Endothelial cell of umbilical vein (primary cell): ENCODE measurements around the gene CCDC138. TPM values are rescaled to one million over a fixed set of nuclear protein-coding genes. Genes with fewer than 3 reads are reported as not detected.

Experiments used
- BruUV-seq: library from RNA; stranded (reverse); fragments of 400-500 nt; replicated peaks from 2 replicates; lab custom pipeline; 2021; lab: Mats Ljungman, UMichigan
- CTCF ChIA-PET: fragments of 300-600, 350-600 bp; sonication (Branson Sonifier 250); formaldehyde crosslinking; loops from one replicate; lab custom pipeline; 2021; ENCODE audit warnings: antibody characterized with exemption, inconsistent platforms; lab: Charles Lee
- POLR2A ChIA-PET: fragments of 300-600, 350-600 bp; sonication (Branson Sonifier 250); formaldehyde crosslinking; loops from one replicate; lab custom pipeline; 2021; ENCODE audit warnings: antibody characterized with exemption, inconsistent platforms; lab: Charles Lee
- DNase-seq: peaks from one replicate; pipeline ENCODE4 v3.0.0-alpha.2; 2011; ENCODE audit warnings: low read depth, low spot score
- FAIRE-seq: peaks from 2 replicates; lab custom pipeline; 2011; peaks lifted over from hg19 to GRCh38; lab: Jason Lieb, UNC
- H2AFZ ChIP-seq: 2 replicates; pipeline ENCODE4 v1.6.0; 2012; ENCODE audit warnings: low read depth, low read length, control low read depth, inconsistent platforms
- H3K27ac ChIP-seq: 2 replicates; pipeline ENCODE4 v1.5.1; 2011; ENCODE audit warnings: low read depth, mild to moderate bottlenecking, control low read depth, low read length, moderate library complexity; ENCODE audit not compliant: insufficient read depth
- H3K27me3 ChIP-seq, 2 experiments: 2 replicates each; pipeline versions ENCODE4 v1.6.0 to v1.6.1; 2011; ENCODE audit warnings: low read length in 2 of 2, mixed read lengths in 1 of 2; ENCODE audit not compliant: control insufficient read depth in 2 of 2, insufficient read depth in 2 of 2
- H3K36me3 ChIP-seq, 2 experiments: 2 replicates in 1 of 2; 3 replicates in 1 of 2; pipeline ENCODE4 v1.5.1; 2011; ENCODE audit warnings: low read length in 2 of 2, mild to moderate bottlenecking in 1 of 2, moderate library complexity in 1 of 2; ENCODE audit not compliant: control insufficient read depth in 2 of 2, insufficient read depth in 2 of 2; ENCODE audit errors: extremely low read depth in 1 of 2
- H3K4me1 ChIP-seq: 3 replicates; pipeline ENCODE4 v1.5.1; 2011; ENCODE audit warnings: mild to moderate bottlenecking, low read length; ENCODE audit not compliant: control insufficient read depth, insufficient read depth; ENCODE audit errors: extremely low read depth
- H3K4me2 ChIP-seq: 2 replicates; pipeline ENCODE4 v1.6.1; 2011; ENCODE audit warnings: low read length, control low read depth, mixed read lengths; ENCODE audit not compliant: insufficient read depth
- H3K4me3 ChIP-seq, 3 experiments: fragments of 200-600 bp in 1 of 3; sonication (generic), shearing (Covaris generic) in 1 of 3; replicated peaks in 1 of 3; 2 replicates each; pipeline ENCODE4 v1.5.1; 2011 to 2016; ENCODE audit warnings: control low read depth in 3 of 3, low read length in 3 of 3, mild to moderate bottlenecking in 2 of 3, inconsistent platforms in 1 of 3, low read depth in 1 of 3, moderate library complexity in 1 of 3; ENCODE audit not compliant: insufficient read depth in 1 of 3
- H3K79me2 ChIP-seq: 2 replicates; pipeline ENCODE4 v1.6.0; 2012; ENCODE audit warnings: low read length, inconsistent platforms; ENCODE audit not compliant: control insufficient read depth, insufficient read depth
- H3K9ac ChIP-seq: replicated peaks from 2 replicates; pipeline ENCODE3; 2011; ENCODE audit warnings: low read length, control low read depth; ENCODE audit not compliant: insufficient read depth; ENCODE audit errors: extremely low read depth
- H3K9me1 ChIP-seq: replicated peaks from 3 replicates; pipeline ENCODE4 v1.6.0; 2011; ENCODE audit warnings: mild to moderate bottlenecking, low read length; ENCODE audit not compliant: control insufficient read depth, insufficient read depth; ENCODE audit errors: extremely low read depth
- H3K9me3 ChIP-seq: replicated peaks from 2 replicates; pipeline ENCODE4 v1.5.1; 2012; ENCODE audit warnings: low read length, inconsistent platforms; ENCODE audit not compliant: control insufficient read depth, insufficient read depth
- H4K20me1 ChIP-seq: replicated peaks from 2 replicates; pipeline ENCODE3; 2011; ENCODE audit warnings: mild to moderate bottlenecking, low read length; ENCODE audit not compliant: control insufficient read depth, insufficient read depth; ENCODE audit errors: extremely low read depth
- CTCF ChIP-seq, 2 donors: IDR thresholded peaks; 1 replicate in 1 of 2; 2 replicates in 1 of 2; pipeline ENCODE4 v1.5.1; 2011; ENCODE audit warnings: low read length in 2 of 2, mild to moderate bottlenecking in 2 of 2, moderate library complexity in 2 of 2, control low read depth in 1 of 2, inconsistent platforms in 1 of 2, low read depth in 1 of 2; ENCODE audit not compliant: insufficient read depth in 1 of 2; ENCODE audit errors: extremely low read depth in 1 of 2
- EZH2 ChIP-seq: IDR thresholded peaks from 2 replicates; pipeline ENCODE4 v1.6.1; 2012; ENCODE audit warnings: borderline replicate concordance, low read depth, mild to moderate bottlenecking, moderate library complexity, low read length, inconsistent platforms; ENCODE audit not compliant: severe bottlenecking
- FOS ChIP-seq: IDR thresholded peaks from 2 replicates; pipeline ENCODE4 v1.6.1; 2011; ENCODE audit warnings: mild to moderate bottlenecking, low read length, moderate library complexity, borderline replicate concordance; ENCODE audit not compliant: insufficient read depth
- GATA2 ChIP-seq: IDR thresholded peaks from 2 replicates; pipeline ENCODE4 v1.7.0; 2011; ENCODE audit warnings: low read depth, mild to moderate bottlenecking, moderate library complexity, mixed read lengths, low read length; ENCODE audit not compliant: insufficient read length, insufficient read depth
- JUN ChIP-seq: IDR thresholded peaks from 2 replicates; pipeline ENCODE4 v1.6.1; 2011; ENCODE audit warnings: borderline replicate concordance, low read depth; ENCODE audit not compliant: insufficient read length, insufficient read depth
- MAX ChIP-seq: IDR thresholded peaks from 2 replicates; pipeline ENCODE4 v1.6.1; 2011; ENCODE audit not compliant: insufficient read depth, insufficient read length
- MYC ChIP-seq: IDR thresholded peaks from one replicate; pipeline ENCODE4 v1.6.1; 2011; ENCODE audit warnings: mild to moderate bottlenecking, low read depth, low read length
- POLR2A ChIP-seq: IDR thresholded peaks from 2 replicates; pipeline ENCODE4 v1.6.1; 2012; ENCODE audit warnings: low read depth, mild to moderate bottlenecking, control low read depth, low read length
- POLR2AphosphoS5 ChIP-seq: IDR thresholded peaks from 2 replicates; pipeline ENCODE4 v1.6.1; 2012; ENCODE audit warnings: low read depth, mild to moderate bottlenecking, control low read depth, low read length, moderate library complexity; ENCODE audit not compliant: insufficient read depth
- dilution Hi-C: fragments of 300-500 bp; cut with MboI; formaldehyde crosslinking; loops from one replicate; pipeline ENCODE4 v1.15.0; 2019; ENCODE audit warnings: low sequenced_read_pairs; ENCODE audit not compliant: extremely low pct_ligation_motif_present
- intact Hi-C: fragments of 100-400 bp; cut with micrococcal nuclease; formaldehyde crosslinking; loops from one replicate; pipeline ENCODE4 v1.10.0; 2022
- polyA plus RNA-seq, 4 experiments: library from polyadenylated mRNA; depleted of rRNA in 3 of 4; stranded (reverse) in 3 of 4; unstranded in 1 of 4; fragments of >200 nt; gene quantifications; 2 replicates each; pipeline versions ENCODE4 v1.2.1 to v1.2.3, GENCODE V29; 2011 to 2012; ENCODE audit warnings: missing spikeins in 1 of 4
- total RNA-seq: library from RNA; stranded (reverse); gene quantifications from 2 replicates; pipeline ENCODE4 v1.2.3, GENCODE V29; 2021

CCDC138 gene
- total and polyA plus RNA-seq, 2 donors (not counting 3 experiments of a cell fraction or from before 2014, with no cell fraction given) = 1.5 to 10.8 TPM

GRCh38 chr2:108895188-108895587, 108.6 kb downstream of the CCDC138 start:
- TF ChIP-seq JUN = no peak
- TF ChIP-seq MAX = no peak
- TF ChIP-seq POLR2AphosphoS5 = no peak
- TF ChIP-seq EZH2 = no peak
- TF ChIP-seq FOS = no peak
- TF ChIP-seq CTCF (IDR thresholded peaks at IDR 0.05; ENCODE audit: extremely low read depth in 1 of 2, insufficient read depth in 1 of 2, low read depth in 1 of 2, low read length in 2 of 2) = no peak
- no peak for TF ChIP-seq POLR2A
- no peak for TF ChIP-seq GATA2
- no peak for TF ChIP-seq MYC
- Histone ChIP-seq H3K27ac (no peak overlapping the region), H3K9me1 (no peaks in the 10 kb centered on the region), H3K36me3 (no peaks in the 10 kb centered on the region), H3K4me3 (no peak overlapping the region), H3K27me3 (peaks cover 2% of the 10 kb centered on the region in 2 experiments), H2AFZ (no peak overlapping the region), H4K20me1 (no peaks in the 10 kb centered on the region), H3K4me2 (no peak overlapping the region), H3K9me3 (no peaks in the 10 kb centered on the region), H3K79me2 (no peaks in the 10 kb centered on the region), H3K9ac (no peak overlapping the region), H3K4me1 (no peaks in the 10 kb centered on the region)
- ChIA-PET CTCF (interaction anchor here (1.0 kb wide), 1 partner anchor 11 kb away, joined by 3 read pairs; no protein-coding TSS in a partner anchor), POLR2A (no interaction called here)
- FAIRE-seq (no peak), DNase-seq (no peak)
- no TSS peak for BruUV-seq
- dilution Hi-C loops = no loop called here
- intact Hi-C loops = no loop called here
